HCT116 (cell line): ENCODE results near the gene AUTS2. TPM values are rescaled to one million over a fixed set of nuclear protein-coding genes. Genes with fewer than 3 reads are reported as not detected.

Source experiments
- ATAC-seq: fragments of 200-7000 bp; cut with Tn5 transposase; 2 replicates; pipeline ENCODE4 v1.9.1; 2020; ENCODE audit warnings: mild to moderate bottlenecking, moderate library complexity
- BruUV-seq: library from RNA; stranded (reverse); fragments of 400-500 nt; replicated peaks from 2 replicates; lab custom pipeline; 2021; lab: Mats Ljungman, UMichigan
- CTCF ChIA-PET: fragments of 300-600 bp; sonication (Branson Sonifier 250); formaldehyde crosslinking; loops from one replicate; lab custom pipeline; 2021; ENCODE audit warnings: antibody characterized with exemption; lab: Charles Lee
- POLR2A ChIA-PET: fragments of 300-600, 350-600 bp; sonication (Branson Sonifier 250); formaldehyde crosslinking; loops from one replicate; lab custom pipeline; 2021; ENCODE audit warnings: antibody characterized with exemption; lab: Charles Lee
- RAD21 ChIA-PET, 2 experiments: fragments of 300-600 bp; sonication (Branson Sonifier 250); formaldehyde crosslinking; loops; one replicate each; lab custom pipeline; 2023; ENCODE audit warnings: low total read pairs in 2 of 2; ENCODE audit not compliant: uncharacterized antibody in 2 of 2, unreplicated experiment in 2 of 2, low non-redundant PET in 1 of 2; lab: Charles Lee
- DNase-seq: peaks from one replicate; pipeline ENCODE4 v3.0.0-alpha.2; 2010; ENCODE audit warnings: low read depth, low spot score
- H2AFZ ChIP-seq: fragments of 200-600 bp; shearing (Covaris generic), sonication (generic); 2 replicates; pipeline ENCODE4 v1.6.1; 2017; ENCODE audit warnings: low read depth, mixed run types, mixed read lengths, antibody characterized with exemption, low read length; ENCODE audit not compliant: poor library complexity, severe bottlenecking
- H3K27ac ChIP-seq: 2 replicates; pipeline ENCODE4 v1.5.1; 2012; ENCODE audit warnings: low read depth, low read length
- H3K27me3 ChIP-seq: fragments of 200-600 bp; sonication (generic); 2 replicates; pipeline ENCODE4 v1.6.1; 2016; ENCODE audit warnings: mixed run types, low read length, mixed read lengths; ENCODE audit not compliant: insufficient read depth
- H3K36me3 ChIP-seq, 2 experiments: fragments of 200-500 bp in 1 of 2; fragments of 200-600 bp in 1 of 2; sonication (Bioruptor generic) in 1 of 2; sonication (generic) in 1 of 2; 2 replicates each; pipeline versions ENCODE4 v1.5.1 to v1.6.1; 2014 to 2016; ENCODE audit warnings: low read length in 2 of 2, inconsistent platforms in 1 of 2, mixed read lengths in 1 of 2, mixed run types in 1 of 2; ENCODE audit not compliant: insufficient read depth in 2 of 2, control insufficient read depth in 1 of 2
- H3K4me1 ChIP-seq, 2 experiments: fragments of 200-600 bp in 1 of 2; sonication (generic) in 1 of 2; 2 replicates each; pipeline versions ENCODE4 v1.5.1 to v1.6.1; 2012 to 2017; ENCODE audit warnings: low read length in 2 of 2, inconsistent platforms in 1 of 2, mild to moderate bottlenecking in 1 of 2, mixed read lengths in 1 of 2, mixed run types in 1 of 2, moderate library complexity in 1 of 2; ENCODE audit not compliant: insufficient read depth in 2 of 2, control insufficient read depth in 1 of 2
- H3K4me2 ChIP-seq: fragments of 200-600 bp; sonication (generic); 2 replicates; pipeline ENCODE4 v1.6.1; 2017; ENCODE audit warnings: mixed run types, low read length, mixed read lengths
- H3K4me3 ChIP-seq, 2 experiments: fragments of 200-600 bp in 1 of 2; sonication (generic) in 1 of 2; replicated peaks in 1 of 2; 2 replicates each; pipeline ENCODE4 v1.5.1; 2011 to 2016; ENCODE audit warnings: low read length in 2 of 2, control low read depth in 1 of 2, low read depth in 1 of 2, mild to moderate bottlenecking in 1 of 2, mixed read lengths in 1 of 2, mixed run types in 1 of 2
- H3K79me2 ChIP-seq: fragments of 200-600 bp; sonication (generic); 2 replicates; pipeline ENCODE4 v1.6.1; 2017; ENCODE audit warnings: mild to moderate bottlenecking, mixed run types, low read length, moderate library complexity, mixed read lengths; ENCODE audit not compliant: insufficient read depth
- H3K9ac ChIP-seq: fragments of 200-600 bp; sonication (generic); 2 replicates; pipeline ENCODE4 v1.6.1; 2016; ENCODE audit warnings: low read length, mixed read lengths
- H3K9me2 ChIP-seq: fragments of 200-600 bp; sonication (generic), shearing (Covaris generic); 2 replicates; pipeline ENCODE4 v1.6.1; 2017; ENCODE audit warnings: mixed run types, mild to moderate bottlenecking, moderate library complexity; ENCODE audit not compliant: insufficient read depth
- H3K9me3 ChIP-seq, 2 experiments: fragments of 200-500 bp in 1 of 2; fragments of 200-600 bp in 1 of 2; sonication (Bioruptor generic) in 1 of 2; sonication (generic) in 1 of 2; 2 replicates each; pipeline ENCODE4 v1.6.1; 2014 to 2017; ENCODE audit warnings: low read length in 2 of 2, mixed read lengths in 2 of 2, inconsistent platforms in 1 of 2, low read depth in 1 of 2, mild to moderate bottlenecking in 1 of 2, mixed run types in 1 of 2, moderate library complexity in 1 of 2; ENCODE audit not compliant: control insufficient read depth in 1 of 2, insufficient read depth in 1 of 2
- H4K20me1 ChIP-seq: fragments of 200-600 bp; sonication (generic), shearing (Covaris generic); 2 replicates; pipeline ENCODE4 v1.6.1; 2017; ENCODE audit warnings: mixed run types, mild to moderate bottlenecking, moderate library complexity; ENCODE audit not compliant: insufficient read depth
- EZH2phosphoT487 ChIP-seq: fragments of 200-600 bp; IDR thresholded peaks from 2 replicates; pipeline ENCODE4 v1.6.1; 2018; ENCODE audit warnings: antibody characterized with exemption, borderline replicate concordance
- RAD21 ChIP-seq: IDR thresholded peaks from 2 replicates; pipeline ENCODE4 v1.6.1; 2012; ENCODE audit warnings: low read depth, mild to moderate bottlenecking
- SP1 ChIP-seq: IDR thresholded peaks from 2 replicates; pipeline ENCODE4 v1.6.1; 2012; ENCODE audit warnings: low read depth
- TCF7L2 ChIP-seq: IDR thresholded peaks from 2 replicates; pipeline ENCODE4 v1.7.0; 2011; ENCODE audit warnings: borderline replicate concordance, inconsistent platforms; ENCODE audit not compliant: insufficient read depth, insufficient read length; ENCODE audit errors: extremely low read depth
- YY1 ChIP-seq: IDR thresholded peaks from 2 replicates; pipeline ENCODE4 v1.6.1; 2011; ENCODE audit warnings: low read length, low read depth, moderate library complexity, mild to moderate bottlenecking; ENCODE audit not compliant: insufficient replicate concordance; ENCODE audit errors: extremely low read depth
- ZNF274 ChIP-seq: fragments of 200-500 bp; sonication (Bioruptor generic); IDR thresholded peaks from 2 replicates; pipeline ENCODE4 v1.6.1; 2014; ENCODE audit warnings: mild to moderate bottlenecking, low read depth, low read length, inconsistent platforms
- intact Hi-C: fragments of 100-400 bp; cut with micrococcal nuclease; formaldehyde crosslinking; loops from 2 replicates; pipeline ENCODE4 v1.10.0; 2022
- total RNA-seq: library from RNA; stranded (reverse); gene quantifications from one replicate; pipeline ENCODE4 v1.2.1, GENCODE V29; 2021; ENCODE audit not compliant: unreplicated experiment
- TF ChIP-seq, protein P1 (sequence below): IDR thresholded peaks from 2 replicates; pipeline ENCODE4 v1.6.1; 2012; ENCODE audit warnings: low read depth

AUTS2 gene
- total RNA-seq, 1 experiment from 2014 or later: 0.93 TPM

DNA sequence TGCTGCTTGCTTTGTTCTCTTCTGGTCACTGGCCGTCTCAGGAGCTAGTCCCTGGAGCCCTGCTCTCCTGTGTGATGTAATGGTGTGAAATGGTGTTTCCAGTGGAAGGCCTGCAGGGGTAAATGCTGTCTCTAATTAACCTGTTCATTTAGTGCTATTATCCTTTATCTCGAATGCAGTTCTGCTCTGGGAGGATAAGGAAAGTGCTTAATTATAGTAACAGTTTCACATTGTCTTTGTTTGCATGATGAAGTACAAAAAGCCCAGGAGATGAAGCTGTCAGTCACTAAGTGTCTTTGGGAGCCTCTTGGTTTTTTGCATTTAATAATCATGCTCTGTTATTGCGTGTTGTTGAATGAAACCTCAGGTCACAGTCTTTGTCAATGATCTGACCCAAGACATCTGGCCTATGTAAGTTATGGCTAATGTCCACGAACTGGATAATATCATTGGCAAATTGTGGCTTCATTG, 778.3 kb downstream of the AUTS2 start (continued):
- TF ChIP-seq, protein P1, sequence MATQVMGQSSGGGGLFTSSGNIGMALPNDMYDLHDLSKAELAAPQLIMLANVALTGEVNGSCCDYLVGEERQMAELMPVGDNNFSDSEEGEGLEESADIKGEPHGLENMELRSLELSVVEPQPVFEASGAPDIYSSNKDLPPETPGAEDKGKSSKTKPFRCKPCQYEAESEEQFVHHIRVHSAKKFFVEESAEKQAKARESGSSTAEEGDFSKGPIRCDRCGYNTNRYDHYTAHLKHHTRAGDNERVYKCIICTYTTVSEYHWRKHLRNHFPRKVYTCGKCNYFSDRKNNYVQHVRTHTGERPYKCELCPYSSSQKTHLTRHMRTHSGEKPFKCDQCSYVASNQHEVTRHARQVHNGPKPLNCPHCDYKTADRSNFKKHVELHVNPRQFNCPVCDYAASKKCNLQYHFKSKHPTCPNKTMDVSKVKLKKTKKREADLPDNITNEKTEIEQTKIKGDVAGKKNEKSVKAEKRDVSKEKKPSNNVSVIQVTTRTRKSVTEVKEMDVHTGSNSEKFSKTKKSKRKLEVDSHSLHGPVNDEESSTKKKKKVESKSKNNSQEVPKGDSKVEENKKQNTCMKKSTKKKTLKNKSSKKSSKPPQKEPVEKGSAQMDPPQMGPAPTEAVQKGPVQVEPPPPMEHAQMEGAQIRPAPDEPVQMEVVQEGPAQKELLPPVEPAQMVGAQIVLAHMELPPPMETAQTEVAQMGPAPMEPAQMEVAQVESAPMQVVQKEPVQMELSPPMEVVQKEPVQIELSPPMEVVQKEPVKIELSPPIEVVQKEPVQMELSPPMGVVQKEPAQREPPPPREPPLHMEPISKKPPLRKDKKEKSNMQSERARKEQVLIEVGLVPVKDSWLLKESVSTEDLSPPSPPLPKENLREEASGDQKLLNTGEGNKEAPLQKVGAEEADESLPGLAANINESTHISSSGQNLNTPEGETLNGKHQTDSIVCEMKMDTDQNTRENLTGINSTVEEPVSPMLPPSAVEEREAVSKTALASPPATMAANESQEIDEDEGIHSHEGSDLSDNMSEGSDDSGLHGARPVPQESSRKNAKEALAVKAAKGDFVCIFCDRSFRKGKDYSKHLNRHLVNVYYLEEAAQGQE: no peak
- TF ChIP-seq YY1 (no peak), ZNF274 (no peak), SP1 (no peak), EZH2phosphoT487 (no peak)

DNA sequence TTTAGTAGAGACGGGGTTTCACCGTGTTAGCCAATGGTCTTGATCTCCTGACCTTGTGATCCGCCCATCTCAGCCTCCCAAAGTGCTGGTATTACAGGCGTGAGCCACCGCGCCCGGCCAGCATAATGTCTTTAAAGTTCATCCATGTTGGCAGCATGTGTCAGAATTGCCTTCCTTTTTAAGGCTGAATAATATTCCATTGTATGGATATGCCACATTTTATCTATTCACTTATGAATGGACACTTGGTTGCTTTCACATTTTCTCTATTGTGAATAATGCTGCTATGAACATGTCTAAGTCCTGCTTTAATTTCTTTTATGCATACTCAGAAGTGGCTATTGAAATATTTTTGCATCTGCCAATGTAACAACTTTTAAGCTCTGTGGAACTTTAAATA, 779.7 kb downstream of the AUTS2 start:
- H3K9me3 ChIP-seq: peaks cover 0 to 24% of the 10 kb centered on the region in 2 experiments; a peak in 2 of 4 replicates
- no peaks in the 10 kb centered on the region for H3K4me1 ChIP-seq
- H3K27ac ChIP-seq: no peak overlapping the region
- POLR2A ChIA-PET: no interaction called here
- intact Hi-C loops: no loop called here
- no peak overlapping the region for H3K9ac ChIP-seq
- no peak overlapping the region for H2AFZ ChIP-seq
- H3K79me2 ChIP-seq: no peaks in the 10 kb centered on the region
- DNase-seq: no peak
- H3K36me3 ChIP-seq: no peaks in the 10 kb centered on the region
- no peaks in the 10 kb centered on the region for H3K27me3 ChIP-seq
- BruUV-seq: no TSS peak
- TF ChIP-seq ZNF274 (no peak), TCF7L2 (no peak), RAD21 (no peak)
- TF ChIP-seq, protein P1: no peak
- RAD21 ChIA-PET: no interaction called here
- no peak overlapping the region for H3K4me2 ChIP-seq
- no peak for ATAC-seq
- no peak overlapping the region for H3K4me3 ChIP-seq
- CTCF ChIA-PET: no interaction called here
- no peaks in the 10 kb centered on the region for H4K20me1 ChIP-seq
- H3K9me2 ChIP-seq: no peaks in the 10 kb centered on the region
